CD4-positive, alpha-beta T cell treated with Interleukin-12 subunit alpha and Interleukin-12 subunit beta, for 1 hour (primary cell): ENCODE data around the gene FAM120A.

Source experiments
- DNase-seq: peaks from one replicate; pipeline ENCODE4 v3.0.0-alpha.2; 2020

The FAM120A gene

GRCh38 chr9:93597871-93598646 lies 146.6 kb downstream of the FAM120A start:
- DNase-seq, result no peak

- DNase-seq, result no peak
Measured at GRCh38 chr9:93598647-93599241, 147.3 kb downstream of the FAM120A start.

- no peak for DNase-seq
Measured at GRCh38 chr9:93599571-93600403, 148.3 kb downstream of the FAM120A start.

- no peak for DNase-seq
Measured at GRCh38 chr9:93600504-93600903, 149.0 kb downstream of the FAM120A start.

- no peak for DNase-seq
Measured at GRCh38 chr9:93601063-93601462, 149.6 kb downstream of the FAM120A start.

GRCh38 chr9:93601666-93602065 lies 150.2 kb downstream of the FAM120A start:
- no peak for DNase-seq

GRCh38 chr9:93603011-93603410 lies 151.5 kb downstream of the FAM120A start:
- DNase-seq, result no peak

- no peak for DNase-seq
Measured at GRCh38 chr9:93603906-93604326, 152.4 kb downstream of the FAM120A start.

GRCh38 chr9:93606187-93606586 lies 154.7 kb downstream of the FAM120A start:
- no peak for DNase-seq

GRCh38 chr9:93610206-93610605 lies 158.7 kb downstream of the FAM120A start:
- no peak for DNase-seq

GRCh38 chr9:93612052-93612795 lies 160.7 kb downstream of the FAM120A start:
- no peak for DNase-seq

- no peak for DNase-seq
Measured at GRCh38 chr9:93612796-93613154, 161.3 kb downstream of the FAM120A start.

- no peak for DNase-seq
Measured at GRCh38 chr9:93613174-93613573, 161.7 kb downstream of the FAM120A start.

- no peak for DNase-seq
Measured at GRCh38 chr9:93613791-93614190, 162.3 kb downstream of the FAM120A start.

GRCh38 chr9:93614830-93615468 lies 163.5 kb downstream of the FAM120A start:
- no peak for DNase-seq
